OCI-LY7 (cell line): ENCODE measurements around the gene BICDL1.

Source experiments
- EZH2phosphoT487 ChIP-seq: fragments of 200-600 bp; sonication (generic); IDR thresholded peaks from 2 replicates; pipeline ENCODE4 v1.6.1; 2018; ENCODE audit warnings: low read depth, borderline replicate concordance, mild to moderate bottlenecking, mixed run types, antibody characterized with exemption, low read length, moderate library complexity, mixed read lengths
- TF ChIP-seq, protein P1 (sequence below): fragments of 200-600 bp; sonication (generic); conservative IDR thresholded peaks from 2 replicates; pipeline ENCODE4 v1.5.1; 2014; ENCODE audit warnings: mild to moderate bottlenecking, antibody characterized with exemption, low read length, moderate library complexity, mixed read lengths

DNA sequence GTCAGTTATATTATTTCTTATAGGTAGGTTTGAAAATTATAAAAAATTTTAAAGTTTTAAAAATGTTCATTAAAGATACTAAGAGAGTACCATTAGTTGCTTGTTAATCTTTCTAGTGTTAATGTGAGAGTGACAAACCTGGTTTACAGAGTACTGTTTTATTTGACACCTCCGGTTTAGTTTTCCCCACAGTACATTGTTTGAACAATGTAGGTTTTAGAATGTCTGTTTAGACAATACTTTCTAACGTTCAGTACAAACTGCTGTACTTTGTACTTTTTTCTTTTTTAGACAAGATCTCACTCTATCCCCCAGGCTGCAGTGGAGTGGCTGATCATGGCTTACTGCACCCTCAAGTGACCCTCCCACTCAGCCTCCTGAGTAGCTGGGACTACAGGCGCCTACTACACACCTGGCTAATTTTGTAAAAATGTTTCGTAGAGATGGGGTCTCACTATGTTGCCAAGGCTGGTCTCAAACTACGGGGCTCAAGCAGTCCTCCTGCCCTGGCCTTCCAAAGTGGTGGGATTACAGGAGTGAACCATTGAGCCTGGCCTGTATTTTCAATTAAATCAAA is 3.2 kb downstream of the BICDL1 start:
- TF ChIP-seq, protein P1, sequence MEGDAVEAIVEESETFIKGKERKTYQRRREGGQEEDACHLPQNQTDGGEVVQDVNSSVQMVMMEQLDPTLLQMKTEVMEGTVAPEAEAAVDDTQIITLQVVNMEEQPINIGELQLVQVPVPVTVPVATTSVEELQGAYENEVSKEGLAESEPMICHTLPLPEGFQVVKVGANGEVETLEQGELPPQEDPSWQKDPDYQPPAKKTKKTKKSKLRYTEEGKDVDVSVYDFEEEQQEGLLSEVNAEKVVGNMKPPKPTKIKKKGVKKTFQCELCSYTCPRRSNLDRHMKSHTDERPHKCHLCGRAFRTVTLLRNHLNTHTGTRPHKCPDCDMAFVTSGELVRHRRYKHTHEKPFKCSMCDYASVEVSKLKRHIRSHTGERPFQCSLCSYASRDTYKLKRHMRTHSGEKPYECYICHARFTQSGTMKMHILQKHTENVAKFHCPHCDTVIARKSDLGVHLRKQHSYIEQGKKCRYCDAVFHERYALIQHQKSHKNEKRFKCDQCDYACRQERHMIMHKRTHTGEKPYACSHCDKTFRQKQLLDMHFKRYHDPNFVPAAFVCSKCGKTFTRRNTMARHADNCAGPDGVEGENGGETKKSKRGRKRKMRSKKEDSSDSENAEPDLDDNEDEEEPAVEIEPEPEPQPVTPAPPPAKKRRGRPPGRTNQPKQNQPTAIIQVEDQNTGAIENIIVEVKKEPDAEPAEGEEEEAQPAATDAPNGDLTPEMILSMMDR, result no peak
- TF ChIP-seq EZH2phosphoT487, result no peak
